ENCODE results near the gene CDC16. TPM values are rescaled to one million over a fixed set of nuclear protein-coding genes. Genes with fewer than 3 reads are reported as not detected.

CDC16 gene
- total and polyA plus RNA-seq, 2 donors from 2014 or later = 49.3 to 57.7 TPM

DNA sequence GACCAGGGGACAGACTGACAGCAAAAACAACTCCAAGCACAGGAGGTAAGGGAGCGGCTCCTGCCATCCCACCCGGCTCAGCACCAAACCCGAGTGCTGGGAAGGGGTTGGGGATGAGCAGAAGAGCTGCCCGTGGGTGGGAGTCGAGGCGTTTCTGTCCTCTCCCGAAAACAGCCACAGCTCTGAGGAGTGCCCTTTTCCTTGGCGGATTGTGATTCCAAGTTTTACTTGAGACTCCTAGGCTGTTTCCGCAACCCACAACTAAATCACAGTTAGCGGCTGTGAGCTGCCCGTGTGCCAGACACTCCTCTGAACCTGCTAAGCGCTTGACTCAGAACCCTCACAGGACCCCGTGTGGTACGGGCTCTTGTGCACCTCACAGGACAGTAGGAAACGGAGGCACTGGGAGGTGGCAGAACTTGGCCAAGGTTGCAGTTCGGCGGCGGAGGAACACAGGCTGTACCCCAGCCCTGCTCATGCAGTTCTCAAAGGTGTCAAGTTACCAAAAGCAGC is 34.2 kb upstream of the CDC16 start:
- H3K36me3 ChIP-seq (ENCODE audit: control insufficient read depth in 2 of 3, insufficient read depth in 3 of 3, low read length in 3 of 3) = no peaks in the 10 kb centered on the region
- DNase-seq = peak in 4 of 5 donors; percentile 54 to 61 (median 58)
- no peaks in the 10 kb centered on the region for H3K9me3 ChIP-seq (ENCODE audit: control insufficient read depth in 2 of 3, insufficient read depth in 1 of 3, low read length in 3 of 3)
- FAIRE-seq = no peak
- no peaks in the 10 kb centered on the region for H3K27me3 ChIP-seq (ENCODE audit: control insufficient read depth, insufficient read depth, low read length)
- no peaks in the 10 kb centered on the region for H3K4me1 ChIP-seq (ENCODE audit: control insufficient read depth in 2 of 3, insufficient read depth in 2 of 3, low read depth in 1 of 3, low read length in 3 of 3)
- H3K9ac ChIP-seq (ENCODE audit: low read length in 3 of 3) = no peak overlapping the region
- intact Hi-C loops (cut with DNase I) = no loop called here
- peak overlapping the region in 1 of 3 donors; percentile 37 for H3K4me3 ChIP-seq (ENCODE audit: low read length in 3 of 3)
- TF ChIP-seq, protein P1, sequence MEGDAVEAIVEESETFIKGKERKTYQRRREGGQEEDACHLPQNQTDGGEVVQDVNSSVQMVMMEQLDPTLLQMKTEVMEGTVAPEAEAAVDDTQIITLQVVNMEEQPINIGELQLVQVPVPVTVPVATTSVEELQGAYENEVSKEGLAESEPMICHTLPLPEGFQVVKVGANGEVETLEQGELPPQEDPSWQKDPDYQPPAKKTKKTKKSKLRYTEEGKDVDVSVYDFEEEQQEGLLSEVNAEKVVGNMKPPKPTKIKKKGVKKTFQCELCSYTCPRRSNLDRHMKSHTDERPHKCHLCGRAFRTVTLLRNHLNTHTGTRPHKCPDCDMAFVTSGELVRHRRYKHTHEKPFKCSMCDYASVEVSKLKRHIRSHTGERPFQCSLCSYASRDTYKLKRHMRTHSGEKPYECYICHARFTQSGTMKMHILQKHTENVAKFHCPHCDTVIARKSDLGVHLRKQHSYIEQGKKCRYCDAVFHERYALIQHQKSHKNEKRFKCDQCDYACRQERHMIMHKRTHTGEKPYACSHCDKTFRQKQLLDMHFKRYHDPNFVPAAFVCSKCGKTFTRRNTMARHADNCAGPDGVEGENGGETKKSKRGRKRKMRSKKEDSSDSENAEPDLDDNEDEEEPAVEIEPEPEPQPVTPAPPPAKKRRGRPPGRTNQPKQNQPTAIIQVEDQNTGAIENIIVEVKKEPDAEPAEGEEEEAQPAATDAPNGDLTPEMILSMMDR (IDR thresholded peaks at IDR 0.05; ENCODE audit: borderline replicate concordance, extremely low read depth, insufficient read depth) = no peak
- no peak overlapping the region for H3K27ac ChIP-seq (ENCODE audit: low read depth in 2 of 2, low read length in 2 of 2)

DNA sequence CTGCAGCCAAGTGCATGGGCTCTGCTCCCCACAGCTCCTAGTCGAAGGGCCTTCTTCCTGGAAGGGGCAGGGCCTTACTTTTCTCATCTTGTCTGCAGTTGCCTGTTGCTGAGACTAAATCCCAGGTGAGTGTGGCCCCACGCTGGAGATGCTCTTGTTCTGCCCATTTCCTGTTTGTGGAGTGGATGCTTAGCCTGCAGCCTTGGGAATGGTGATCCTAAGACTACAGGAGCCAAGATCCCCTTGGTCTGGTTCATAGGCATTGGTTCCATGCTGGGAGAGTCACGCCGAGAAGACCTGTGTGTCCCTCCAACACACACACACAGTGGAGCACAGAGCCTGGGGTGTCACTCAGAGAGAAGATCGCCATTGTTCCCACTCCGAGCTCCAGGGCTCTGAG is 32.1 kb upstream of the CDC16 start:
- H3K4me1 ChIP-seq (ENCODE audit: control insufficient read depth in 2 of 3, insufficient read depth in 2 of 3, low read depth in 1 of 3, low read length in 3 of 3) = no peaks in the 10 kb centered on the region
- intact Hi-C loops (cut with DNase I) = no loop called here

DNA sequence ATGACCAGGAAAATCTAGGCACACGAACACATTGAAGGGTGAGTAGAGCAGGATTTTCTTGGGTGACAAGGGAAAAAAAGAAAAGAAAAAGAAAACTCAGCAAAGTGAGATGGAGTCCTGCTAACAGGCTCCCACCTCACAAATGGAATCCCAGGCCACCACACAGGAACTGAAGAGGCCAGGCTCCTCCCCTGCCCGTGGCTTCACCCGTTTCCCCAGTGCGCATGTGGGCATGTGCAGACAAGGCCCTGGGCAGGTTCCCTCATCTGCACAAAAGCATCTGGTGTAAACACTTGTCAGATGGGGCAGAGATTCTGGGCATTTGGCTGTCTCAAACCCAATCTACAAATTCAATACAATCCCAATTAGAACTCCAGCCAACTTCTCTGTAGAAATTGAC is 31.2 kb upstream of the CDC16 start:
- intact Hi-C loops (cut with DNase I) = no loop called here
- no peaks in the 10 kb centered on the region for H3K9me3 ChIP-seq (ENCODE audit: control insufficient read depth in 2 of 3, insufficient read depth in 1 of 3, low read length in 3 of 3)
- H3K27me3 ChIP-seq (ENCODE audit: control insufficient read depth, insufficient read depth, low read length) = no peaks in the 10 kb centered on the region
- H3K36me3 ChIP-seq (ENCODE audit: control insufficient read depth in 2 of 3, insufficient read depth in 3 of 3, low read length in 3 of 3) = no peaks in the 10 kb centered on the region
- TF ChIP-seq, protein P1 (IDR thresholded peaks at IDR 0.05; ENCODE audit: borderline replicate concordance, extremely low read depth, insufficient read depth) = no peak
- no peak overlapping the region for H3K4me3 ChIP-seq (ENCODE audit: low read length in 3 of 3)
- H3K9ac ChIP-seq (ENCODE audit: low read length in 3 of 3) = no peak overlapping the region
- FAIRE-seq (no peak), DNase-seq (no peak)
- H3K27ac ChIP-seq (ENCODE audit: low read depth in 2 of 2, low read length in 2 of 2) = no peak overlapping the region
- H3K4me1 ChIP-seq (ENCODE audit: control insufficient read depth in 2 of 3, insufficient read depth in 2 of 3, low read depth in 1 of 3, low read length in 3 of 3) = no peaks in the 10 kb centered on the region

More for the DNA sequence above, 32.1 kb upstream of the CDC16 start:
- Histone ChIP-seq H3K4me3 (ENCODE audit: low read length in 3 of 3) (no peak overlapping the region), H3K9ac (ENCODE audit: low read length in 3 of 3) (no peak overlapping the region), H3K36me3 (ENCODE audit: control insufficient read depth in 2 of 3, insufficient read depth in 3 of 3, low read length in 3 of 3) (no peaks in the 10 kb centered on the region), H3K27me3 (ENCODE audit: control insufficient read depth, insufficient read depth, low read length) (no peaks in the 10 kb centered on the region), H3K9me3 (ENCODE audit: control insufficient read depth in 2 of 3, insufficient read depth in 1 of 3, low read length in 3 of 3) (no peaks in the 10 kb centered on the region), H3K27ac (ENCODE audit: low read depth in 2 of 2, low read length in 2 of 2) (no peak overlapping the region)
- DNase-seq = no peak
- TF ChIP-seq, protein P1 (IDR thresholded peaks at IDR 0.05; ENCODE audit: borderline replicate concordance, extremely low read depth, insufficient read depth) = no peak
- FAIRE-seq = no peak

DNA sequence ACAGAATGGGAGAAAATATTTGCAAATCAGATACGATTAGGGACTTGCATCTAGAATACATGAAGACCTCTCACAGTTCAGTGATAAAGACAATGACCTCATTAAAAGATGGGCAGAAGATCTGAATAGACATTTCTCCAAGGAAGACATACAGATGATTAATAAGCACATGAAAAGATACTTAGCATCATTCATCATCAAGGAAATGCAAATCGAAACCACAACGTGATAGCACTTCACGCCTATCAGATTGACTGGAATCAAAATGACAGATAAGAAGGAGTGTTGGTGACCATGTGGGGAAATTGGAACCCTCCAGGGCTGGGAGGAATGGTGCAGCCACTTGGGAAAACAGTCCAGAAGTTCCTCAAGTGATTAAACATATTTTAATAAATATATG is 29.8 kb upstream of the CDC16 start:
- no peak for FAIRE-seq

More for the DNA sequence above, 29.8 kb upstream of the CDC16 start:
- DNase-seq = no peak
- Histone ChIP-seq H3K36me3 (ENCODE audit: control insufficient read depth in 2 of 3, insufficient read depth in 3 of 3, low read length in 3 of 3) (no peaks in the 10 kb centered on the region), H3K4me1 (ENCODE audit: control insufficient read depth in 2 of 3, insufficient read depth in 2 of 3, low read depth in 1 of 3, low read length in 3 of 3) (no peaks in the 10 kb centered on the region), H3K4me3 (ENCODE audit: low read length in 3 of 3) (no peak overlapping the region), H3K9me3 (ENCODE audit: control insufficient read depth in 2 of 3, insufficient read depth in 1 of 3, low read length in 3 of 3) (no peaks in the 10 kb centered on the region), H3K27ac (ENCODE audit: low read depth in 2 of 2, low read length in 2 of 2) (no peak overlapping the region), H3K9ac (ENCODE audit: low read length in 3 of 3) (no peak overlapping the region), H3K27me3 (ENCODE audit: control insufficient read depth, insufficient read depth, low read length) (no peaks in the 10 kb centered on the region)
- TF ChIP-seq, protein P1 (IDR thresholded peaks at IDR 0.05; ENCODE audit: borderline replicate concordance, extremely low read depth, insufficient read depth) = no peak
- intact Hi-C loops (cut with DNase I) = no loop called here

Measured in kidney (tissue), 14 donors.